H1 (cell line): Measurements from ENCODE around the gene DVL1. TPM values are rescaled to one million over a fixed set of nuclear protein-coding genes. Genes with fewer than 3 reads are reported as not detected.

Experiments used
- CTCF ChIA-PET: fragments of 300-600 bp; sonication (Branson Sonifier 250); formaldehyde crosslinking; loops from one replicate; lab custom pipeline; 2021; ENCODE audit not compliant: partially characterized antibody; lab: Charles Lee
- POLR2A ChIA-PET: fragments of 300-600 bp; sonication (Branson Sonifier 250); formaldehyde crosslinking; loops from one replicate; lab custom pipeline; 2021; ENCODE audit warnings: inconsistent platforms; ENCODE audit not compliant: partially characterized antibody; lab: Charles Lee
- DNase-seq, 2 experiments: peaks; one replicate each; pipeline versions ENCODE4 v3.0.0 to v3.0.0-alpha.2; 2010 to 2022; ENCODE audit warnings: low spot score in 2 of 2, low read depth in 1 of 2, mixed read lengths in 1 of 2
- FAIRE-seq: peaks from 2 replicates; lab custom pipeline; 2011; peaks lifted over from hg19 to GRCh38; lab: Jason Lieb, UNC
- H2AFZ ChIP-seq: 2 replicates; pipeline ENCODE4 v1.8.1; 2012; ENCODE audit warnings: low read length, inconsistent platforms
- H2AK5ac ChIP-seq: 2 replicates; pipeline ENCODE4 v1.6.1; 2013; ENCODE audit warnings: low read depth, low read length
- H2BK120ac ChIP-seq: replicated peaks from 2 replicates; pipeline ENCODE3; 2013; ENCODE audit warnings: low read depth, low read length, inconsistent platforms
- H2BK12ac ChIP-seq: 2 replicates; pipeline ENCODE4 v1.6.1; 2013; ENCODE audit warnings: low read depth, low read length
- H2BK15ac ChIP-seq: 2 replicates; pipeline ENCODE4 v1.6.1; 2013; ENCODE audit warnings: low read length
- H2BK20ac ChIP-seq: 2 replicates; pipeline ENCODE4 v1.6.1; 2013; ENCODE audit warnings: low read length
- H2BK5ac ChIP-seq: 2 replicates; pipeline ENCODE4 v1.6.1; 2013; ENCODE audit warnings: low read depth, low read length
- H3K14ac ChIP-seq: 2 replicates; pipeline ENCODE4 v1.6.1; 2013; ENCODE audit warnings: inconsistent platforms; ENCODE audit not compliant: insufficient read length
- H3K18ac ChIP-seq: 2 replicates; pipeline ENCODE4 v1.6.1; 2013; ENCODE audit warnings: low read length; ENCODE audit errors: extremely low read depth
- H3K23ac ChIP-seq: 2 replicates; pipeline ENCODE4 v1.6.1; 2013; ENCODE audit warnings: inconsistent platforms; ENCODE audit not compliant: insufficient read length
- H3K23me2 ChIP-seq: 2 replicates; pipeline ENCODE4 v1.6.1; 2013; ENCODE audit warnings: low read depth, low read length
- H3K27ac ChIP-seq: 2 replicates; pipeline ENCODE4 v1.6.1; 2011; ENCODE audit warnings: low read depth, low read length, inconsistent platforms
- H3K27me3 ChIP-seq, 4 experiments: replicated peaks in 1 of 4; 1 replicate in 1 of 4; 2 replicates in 3 of 4; pipeline versions ENCODE4 v1.6.1 to v1.8.1; 2011 to 2013; ENCODE audit warnings: low read length in 3 of 4, mild to moderate bottlenecking in 3 of 4, inconsistent platforms in 2 of 4, mixed read lengths in 2 of 4, moderate library complexity in 1 of 4; ENCODE audit not compliant: control insufficient read depth in 3 of 4, insufficient read depth in 3 of 4; ENCODE audit errors: extremely low read depth in 1 of 4
- H3K36me3 ChIP-seq, 4 experiments: 2 replicates each; pipeline versions ENCODE4 v1.6.1 to v1.8.1; 2011 to 2013; ENCODE audit warnings: mild to moderate bottlenecking in 4 of 4, low read length in 3 of 4, moderate library complexity in 2 of 4, control low read depth in 1 of 4, inconsistent platforms in 1 of 4; ENCODE audit not compliant: insufficient read depth in 4 of 4, control insufficient read depth in 2 of 4
- H3K4ac ChIP-seq: replicated peaks from 2 replicates; pipeline ENCODE3; 2013; ENCODE audit warnings: low read length, low read depth, mixed read lengths, inconsistent platforms; ENCODE audit not compliant: insufficient read length
- H3K4me1 ChIP-seq, 4 experiments: replicated peaks in 1 of 4; 1 replicate in 1 of 4; 2 replicates in 3 of 4; pipeline versions ENCODE4 v1.6.1 to v1.8.1; 2011 to 2013; ENCODE audit warnings: low read length in 3 of 4, inconsistent platforms in 2 of 4, mixed read lengths in 1 of 4; ENCODE audit not compliant: insufficient read depth in 4 of 4, control insufficient read depth in 3 of 4
- H3K4me2 ChIP-seq, 2 experiments: 2 replicates each; pipeline versions ENCODE4 v1.6.1 to v1.8.1; 2011 to 2013; ENCODE audit warnings: low read depth in 2 of 2, low read length in 2 of 2, control low read depth in 1 of 2, inconsistent platforms in 1 of 2, mild to moderate bottlenecking in 1 of 2; ENCODE audit not compliant: insufficient read depth in 1 of 2
- H3K4me3 ChIP-seq, 4 experiments: fragments of 200-600, 300-600 bp in 1 of 4; sonication (generic), shearing (Covaris generic), sonication (Bioruptor Twin) in 1 of 4; 2 replicates each; pipeline versions ENCODE4 v1.5.1 to v1.8.1; 2011 to 2016; ENCODE audit warnings: low read length in 4 of 4, low read depth in 3 of 4, control low read depth in 2 of 4, inconsistent platforms in 2 of 4, mild to moderate bottlenecking in 2 of 4, mixed read lengths in 1 of 4, moderate library complexity in 1 of 4; ENCODE audit not compliant: insufficient read depth in 2 of 4; ENCODE audit errors: extremely low read depth in 1 of 4
- H3K56ac ChIP-seq: replicated peaks from 2 replicates; pipeline ENCODE3; 2013; ENCODE audit warnings: low read depth, mild to moderate bottlenecking, mixed read lengths, low read length, inconsistent platforms; ENCODE audit not compliant: insufficient read length
- H3K79me1 ChIP-seq: 2 replicates; pipeline ENCODE4 v1.6.1; 2013; ENCODE audit warnings: low read depth, low read length, control low read depth
- H3K79me2 ChIP-seq, 2 experiments: 2 replicates each; pipeline versions ENCODE4 v1.6.1 to v1.8.1; 2012 to 2013; ENCODE audit warnings: low read length in 2 of 2, mild to moderate bottlenecking in 2 of 2, inconsistent platforms in 1 of 2; ENCODE audit not compliant: insufficient read depth in 2 of 2, control insufficient read depth in 1 of 2
- H3K9ac ChIP-seq, 4 experiments: replicated peaks in 1 of 4; 1 replicate in 1 of 4; 2 replicates in 3 of 4; pipeline versions ENCODE4 v1.6.1 to v1.8.1; 2011 to 2013; ENCODE audit warnings: low read depth in 3 of 4, low read length in 3 of 4, control low read depth in 2 of 4, mild to moderate bottlenecking in 2 of 4, moderate library complexity in 2 of 4, inconsistent platforms in 1 of 4; ENCODE audit errors: extremely low read depth in 1 of 4
- H3K9me3 ChIP-seq, 2 experiments: 2 replicates each; pipeline versions ENCODE4 v1.6.1 to v1.8.1; 2012 to 2013; ENCODE audit warnings: mild to moderate bottlenecking in 2 of 2, moderate library complexity in 2 of 2, control low read depth in 1 of 2, inconsistent platforms in 1 of 2, low read depth in 1 of 2, low read length in 1 of 2, mixed read lengths in 1 of 2; ENCODE audit not compliant: insufficient read depth in 2 of 2
- H4K20me1 ChIP-seq, 2 experiments: replicated peaks in 1 of 2; 2 replicates each; pipeline versions ENCODE3 to v1.8.1; 2011 to 2013; ENCODE audit warnings: inconsistent platforms in 2 of 2, low read length in 2 of 2, mild to moderate bottlenecking in 1 of 2; ENCODE audit not compliant: insufficient read depth in 2 of 2, control insufficient read depth in 1 of 2
- H4K5ac ChIP-seq: 2 replicates; pipeline ENCODE4 v1.6.1; 2013; ENCODE audit warnings: low read length, low read depth, mixed read lengths, inconsistent platforms; ENCODE audit not compliant: insufficient read length
- H4K8ac ChIP-seq: 2 replicates; pipeline ENCODE4 v1.8.0; 2013; ENCODE audit warnings: mild to moderate bottlenecking, moderate library complexity, low read length, inconsistent platforms; ENCODE audit not compliant: insufficient read depth; ENCODE audit errors: extremely low read depth
- H4K91ac ChIP-seq: replicated peaks from 2 replicates; pipeline ENCODE3; 2013; ENCODE audit warnings: low read length, mixed read lengths, inconsistent platforms; ENCODE audit not compliant: insufficient read length
- BACH1 ChIP-seq: IDR thresholded peaks from 2 replicates; pipeline ENCODE4 v1.6.1; 2012; ENCODE audit warnings: low read length, improper control_type of control experiment
- BCL11A ChIP-seq, 2 experiments: IDR thresholded peaks; one replicate each; pipeline ENCODE4 v1.6.1; 2011; ENCODE audit warnings: low read depth in 2 of 2, low read length in 2 of 2, mild to moderate bottlenecking in 2 of 2
- CTCF ChIP-seq, 3 experiments: IDR thresholded peaks; 1 replicate in 2 of 3; 2 replicates in 1 of 3; pipeline versions ENCODE4 v1.5.1 to v1.6.1; 2011; ENCODE audit warnings: low read length in 3 of 3, mild to moderate bottlenecking in 3 of 3, inconsistent platforms in 2 of 3, low read depth in 1 of 3, moderate library complexity in 1 of 3; ENCODE audit not compliant: insufficient read depth in 1 of 3; ENCODE audit errors: control extremely low read depth in 1 of 3
- EGR1 ChIP-seq: IDR thresholded peaks from 2 replicates; pipeline ENCODE4 v1.6.1; 2011; ENCODE audit warnings: low read depth, low read length, borderline replicate concordance
- GABPA ChIP-seq: IDR thresholded peaks from 2 replicates; pipeline ENCODE4 v1.6.1; 2011; ENCODE audit warnings: mild to moderate bottlenecking, low read length, moderate library complexity, borderline replicate concordance; ENCODE audit not compliant: insufficient read depth
- RAD21 ChIP-seq, 2 experiments: IDR thresholded peaks in 1 of 2; conservative IDR thresholded peaks in 1 of 2; 2 replicates each; pipeline ENCODE4 v1.6.1; 2011; ENCODE audit warnings: low read depth in 2 of 2, low read length in 2 of 2, improper control_type of control experiment in 1 of 2, inconsistent platforms in 1 of 2, mild to moderate bottlenecking in 1 of 2, moderate library complexity in 1 of 2
- YY1 ChIP-seq: IDR thresholded peaks from 2 replicates; pipeline ENCODE4 v1.6.1; 2011; ENCODE audit warnings: low read depth, mild to moderate bottlenecking, low read length
- WGBS, 2 experiments: shearing (Covaris generic) in 1 of 2; methylation state at CpG; one replicate each; pipeline versions ENCODE4 v1.1.6 to v1.1.7; 2013 to 2015; ENCODE audit warnings: low lambda C conversion rate in 2 of 2, mixed read lengths in 2 of 2, inconsistent platforms in 1 of 2, low coverage in 1 of 2, missing lambda C conversion rate in 1 of 2; ENCODE audit not compliant: insufficient replicate concordance in 2 of 2, insufficient coverage in 1 of 2, insufficient read length in 1 of 2; ENCODE audit errors: extremely low coverage in 1 of 2, missing lambda C conversion rate in 1 of 2; 5-methylcytosine and 5-hydroxymethylcytosine counted together
- polyA plus RNA-seq, 7 experiments: library from polyadenylated mRNA; depleted of rRNA in 3 of 7; stranded (reverse) in 5 of 7; unstranded in 2 of 7; fragments of >200 nt in 5 of 7; fragments of 200-250 nt in 2 of 7; gene quantifications; 1 replicate in 5 of 7; 2 replicates in 1 of 7; 4 replicates in 1 of 7; pipeline versions ENCODE4 v1.2.1 to v1.2.3, GENCODE V29; 2011 to 2013; ENCODE audit warnings: missing spikeins in 2 of 7, mixed read lengths in 2 of 7
- total RNA-seq: library from RNA; stranded (reverse); fragmentation: NEBNext Ultra II Directional; extraction: Animal tissue kit (Norgen Biotek cat#: 25700); gene quantifications from 2 replicates; pipeline ENCODE4 v1.2.1, GENCODE V29; 2021

The DVL1 gene
- total and polyA plus RNA-seq, 2 of the 8 experiments (the other 6 are each of a cell fraction or from before 2014, with no cell fraction given), result 39.4 to 58.9 TPM

DNA sequence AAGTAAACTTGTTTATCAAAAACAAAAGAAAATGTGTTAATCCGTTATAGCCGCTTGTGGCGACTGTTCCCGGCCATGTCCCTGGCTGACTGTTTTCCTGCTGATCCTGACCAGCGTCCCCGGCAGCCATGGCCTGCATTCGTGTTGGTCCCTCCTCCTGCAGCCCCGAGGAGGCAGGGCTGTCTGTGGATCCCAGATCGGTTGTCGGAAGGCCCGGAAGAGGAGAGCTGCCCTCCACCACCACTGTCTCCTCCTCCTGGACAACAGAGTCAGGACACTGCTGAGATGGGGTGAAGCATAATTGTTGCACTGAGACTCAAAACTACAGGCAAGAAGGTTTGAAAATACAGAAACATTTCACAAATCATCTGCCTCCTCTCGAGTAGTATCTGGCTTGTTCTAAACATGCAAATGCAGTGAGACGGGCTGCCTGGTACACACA is 12.8 kb upstream of the DVL1 start:
- H2BK15ac ChIP-seq, result no peak overlapping the region
- H3K56ac ChIP-seq, result no peak overlapping the region
- CTCF ChIA-PET, result interaction anchor here (0.6 to 2.3 kb wide), 4 partner anchors 10 to 77 kb away, joined by 3 to 17 read pairs (median 4); partner anchors contain the start of gene AURKAIP1
- H2BK12ac ChIP-seq, result no peak overlapping the region
- no peak overlapping the region for H3K27ac ChIP-seq
- no peaks in the 10 kb centered on the region for H3K79me1 ChIP-seq
- 0 out of 2 replicates have a peak overlapping the region, but pooled peaks have one; percentile 57 for H4K8ac ChIP-seq
- H3K36me3 ChIP-seq, result no peaks in the 10 kb centered on the region; a peak in 1 of 8 replicates
- H2BK20ac ChIP-seq, result no peak overlapping the region
- DNase-seq (no peak), FAIRE-seq (no peak)
- H3K4me2 ChIP-seq, result 0 out of 4 replicates have a peak overlapping the region, but pooled peaks of 1 of the 2 experiments have one; percentile 6
- H2BK5ac ChIP-seq, result no peak overlapping the region
- H3K9ac ChIP-seq, result no peak overlapping the region
- POLR2A ChIA-PET, result interaction anchor here (0.8 to 1.8 kb wide), 4 partner anchors 9 to 37 kb away, joined by 3 to 7 read pairs (median 4); partner anchors contain the start of gene CCNL2
- no peak overlapping the region for H3K4me3 ChIP-seq
- no peak overlapping the region for H2BK120ac ChIP-seq
- H4K5ac ChIP-seq, result no peak overlapping the region
- TF ChIP-seq BACH1, result no peak
- TF ChIP-seq GABPA, result 0 out of 2 replicates have a peak, but pooled peaks have one; percentile 16
- peak in 1 of 3 experiments; percentile 20; a peak in 1 of 4 replicates for TF ChIP-seq CTCF (IDR thresholded peaks at IDR 0.05; ENCODE audit: control extremely low read depth in 1 of 3, insufficient read depth in 1 of 3, low read depth in 1 of 3, low read length in 3 of 3)
- TF ChIP-seq RAD21 (IDR thresholded peaks at IDR 0.05 in 1 of 2, conservative IDR thresholded peaks at IDR 0.05 in 1 of 2; ENCODE audit: low read depth in 2 of 2, low read length in 2 of 2), result peak in 1 of 2 experiments; percentile 17; a peak in 2 of 4 replicates
- no peak for TF ChIP-seq EGR1
- TF ChIP-seq YY1, result 0 out of 2 replicates have a peak, but pooled peaks have one; percentile 35
- no peak for TF ChIP-seq BCL11A (IDR thresholded peaks at IDR 0.05; ENCODE audit: low read depth in 2 of 2, low read length in 2 of 2)
- H4K91ac ChIP-seq, result no peak overlapping the region
- H4K20me1 ChIP-seq, result peaks cover 0 to 5% of the 10 kb centered on the region in 2 experiments
- H2AK5ac ChIP-seq, result no peak overlapping the region
- no peak overlapping the region for H3K23ac ChIP-seq
- H3K18ac ChIP-seq, result no peak overlapping the region
- H3K4ac ChIP-seq, result no peak overlapping the region
- WGBS, 2 experiments, result 58% methylated on average over 13 of the region's 13 CpGs; no CpG with 5 or more reads in 1 of the 2 experiments
- no peaks in the 10 kb centered on the region for H3K79me2 ChIP-seq
- peaks cover 6 to 13% of the 10 kb centered on the region in 2 experiments; a peak in 3 of 4 replicates for H3K9me3 ChIP-seq
- peaks cover 12% of the 10 kb centered on the region for H3K23me2 ChIP-seq
- H3K14ac ChIP-seq, result no peak overlapping the region
- H3K27me3 ChIP-seq, result no peaks in the 10 kb centered on the region; a peak in 4 of 7 replicates
- peaks cover 2 to 21% (median 16%) of the 10 kb centered on the region in 4 experiments for H3K4me1 ChIP-seq
- H2AFZ ChIP-seq, result no peak overlapping the region
